ENCODE results near the gene IER2.
"Not testable (repeated sequence)": the region's sequence is repeated elsewhere in the genome, so short reads cannot be mapped to it uniquely, and the experiment has no call there.

The IER2 gene

DNA sequence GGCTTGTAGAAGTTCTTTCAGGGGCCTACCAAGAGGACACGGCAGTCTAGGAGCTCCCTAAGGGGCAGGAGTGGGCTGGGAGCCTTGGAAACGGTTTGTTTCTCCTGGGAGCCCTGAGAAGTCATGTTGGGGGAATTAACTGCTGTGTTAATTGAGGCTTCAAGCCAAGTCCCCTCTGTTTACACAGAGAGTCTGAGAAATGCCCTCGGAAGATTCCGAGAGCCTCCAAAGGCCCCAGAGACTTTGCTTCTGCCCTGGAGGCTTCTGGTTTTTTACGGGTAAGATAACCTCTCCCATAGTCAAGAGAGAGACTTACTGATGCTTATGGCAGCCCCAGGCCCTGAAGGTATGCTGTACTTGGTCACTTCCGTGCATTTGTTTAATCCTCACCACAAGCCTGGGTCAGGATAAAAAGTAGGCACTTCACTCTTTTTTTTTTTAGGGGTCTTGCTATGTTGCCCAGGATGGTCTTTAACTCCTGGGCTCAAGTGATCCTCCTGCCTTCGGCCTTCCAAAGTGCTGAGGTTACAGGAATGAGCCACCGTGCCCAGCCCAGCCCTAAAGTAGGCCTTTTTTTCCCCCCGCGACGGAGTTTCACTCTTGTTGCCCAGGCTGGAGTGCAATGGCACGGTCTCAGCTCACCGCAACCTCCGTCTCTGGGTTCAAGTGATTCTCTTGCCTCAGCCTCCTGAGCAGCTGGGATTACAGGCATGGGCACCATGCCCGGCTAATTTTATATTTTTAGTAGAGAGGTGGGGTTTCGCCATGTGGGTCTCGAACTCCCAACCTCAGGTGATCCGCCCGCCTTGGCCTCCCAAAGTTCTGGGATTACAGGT is 15.2 kb downstream of the IER2 start:
- DNase-seq = no peak

DNA sequence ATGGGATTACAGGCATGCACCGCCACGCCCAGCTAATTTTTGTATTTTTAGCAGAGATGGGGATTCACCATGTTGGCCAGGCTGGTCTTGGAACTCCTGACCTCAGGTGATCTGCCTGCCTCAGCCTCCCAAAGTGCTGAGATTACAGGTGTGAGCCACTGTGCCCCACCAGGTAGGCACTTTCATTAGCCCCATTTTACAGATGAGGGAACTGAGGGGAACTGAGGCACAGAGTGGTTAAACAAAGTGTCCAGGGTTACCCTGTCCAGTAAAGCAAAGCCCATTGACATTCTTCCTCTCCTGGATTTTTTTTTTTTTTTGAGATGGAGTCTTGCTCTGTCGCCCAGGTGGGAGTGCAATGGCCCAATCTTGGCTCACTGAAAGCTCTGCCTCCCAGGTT is 15.9 kb downstream of the IER2 start:
- DNase-seq = not testable (repeated sequence)

DNA sequence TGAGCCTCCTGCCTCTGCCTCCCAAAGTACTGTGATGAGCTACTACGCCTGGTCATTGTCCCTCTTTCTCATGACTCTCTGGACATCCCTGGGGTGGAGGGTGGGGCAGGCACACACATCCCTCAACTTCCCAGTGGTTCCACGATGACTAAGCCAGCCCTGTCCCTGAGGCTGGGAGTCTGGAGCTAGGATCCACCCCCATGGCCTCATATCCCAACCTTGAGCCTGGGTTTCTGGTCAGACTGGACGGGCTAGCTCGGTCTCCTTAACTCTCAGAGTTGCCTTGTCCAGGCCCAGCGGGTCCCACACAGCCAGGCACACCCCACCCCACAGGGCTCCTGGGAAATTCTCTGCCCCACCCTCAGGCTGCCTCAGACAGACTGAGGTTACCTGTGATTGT is 19.6 kb downstream of the IER2 start:
- no peak for DNase-seq

DNA sequence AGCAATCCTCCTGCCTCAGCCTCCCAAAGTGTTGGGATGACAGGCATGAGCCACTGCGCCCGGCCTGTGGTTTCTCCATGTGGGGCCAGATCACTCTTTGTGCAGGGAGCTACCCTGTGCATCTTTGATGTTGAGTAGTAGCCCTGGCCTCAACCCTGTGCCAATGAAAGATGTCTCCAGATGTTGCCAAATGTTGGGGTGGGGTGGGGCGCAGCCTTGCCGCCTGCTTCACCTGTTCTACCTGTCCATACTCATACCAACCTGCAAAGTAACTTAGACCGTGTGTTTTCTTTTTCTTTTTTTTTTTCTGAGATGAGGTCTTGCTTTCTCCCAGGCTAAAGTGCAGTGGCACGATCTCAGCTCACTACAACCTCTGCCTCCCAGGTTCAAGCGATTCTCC is 20.9 kb downstream of the IER2 start:
- DNase-seq = no peak

DNA sequence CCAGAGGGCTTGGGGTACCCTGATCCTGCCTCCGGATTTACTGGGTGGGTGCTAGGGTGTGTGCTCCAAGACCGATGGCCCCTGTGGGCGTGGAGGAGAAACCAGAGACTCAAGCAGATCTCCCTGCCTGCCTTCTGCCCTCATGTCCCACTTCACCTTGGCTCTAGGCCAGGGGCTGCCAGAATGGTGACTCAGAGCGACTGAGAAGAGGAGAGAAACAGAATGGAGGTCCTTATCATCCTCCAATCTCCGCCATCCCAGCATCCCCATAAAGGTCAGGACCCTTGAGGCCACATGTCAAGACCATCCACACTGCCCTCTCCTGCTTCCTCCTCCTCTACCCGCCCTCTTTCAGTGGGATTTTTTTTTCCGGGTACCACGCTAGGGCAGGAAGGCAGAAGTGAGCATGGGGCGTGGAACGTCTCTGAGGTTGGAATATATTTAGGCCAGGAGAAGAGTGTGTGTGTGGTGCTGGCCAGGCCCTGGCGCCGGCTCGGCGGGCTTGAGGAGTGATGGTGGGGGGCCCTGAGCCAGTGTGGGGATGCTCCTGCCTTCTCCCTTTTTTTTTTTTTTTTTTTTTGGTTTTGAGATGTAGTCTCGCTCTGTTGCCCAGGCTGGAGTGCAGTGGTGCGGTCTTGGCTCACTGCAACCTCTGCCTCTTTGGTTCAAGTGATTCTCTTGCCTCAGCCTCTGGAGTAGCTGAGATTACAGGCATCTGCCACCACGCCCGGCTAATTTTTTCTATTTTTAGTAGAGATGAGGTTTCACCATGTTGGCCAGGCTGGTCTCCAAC is 22.3 kb downstream of the IER2 start:
- no peak for DNase-seq

DNA sequence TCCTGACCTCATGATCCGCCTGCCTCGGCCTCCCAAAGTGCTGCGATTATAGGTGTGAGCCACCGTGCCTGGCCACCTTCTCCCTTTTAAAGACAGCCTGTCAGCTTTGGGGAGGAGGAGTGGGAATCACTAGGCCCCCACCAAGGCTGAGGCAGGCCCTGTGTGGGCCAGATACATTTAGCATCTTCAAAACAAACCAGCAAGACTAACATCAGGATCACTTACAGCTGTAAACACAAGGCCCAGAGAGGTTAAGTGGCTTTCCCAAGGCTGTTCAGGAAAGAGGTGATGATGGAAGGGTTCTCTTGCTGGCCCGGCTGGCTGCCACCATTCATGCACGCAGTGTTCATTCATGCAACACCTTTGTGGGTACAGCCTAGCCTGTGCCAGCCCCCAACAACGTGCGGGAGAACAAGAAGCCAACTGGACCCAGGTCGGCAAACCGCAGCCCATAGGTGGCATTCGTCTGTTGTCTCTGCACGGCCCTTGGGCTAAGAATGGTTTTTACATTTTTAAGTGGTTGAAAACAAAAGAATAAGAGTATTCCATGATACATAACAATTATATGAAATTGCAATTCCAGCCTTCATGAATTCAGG is 23.0 kb downstream of the IER2 start:
- DNase-seq = no peak

DNA sequence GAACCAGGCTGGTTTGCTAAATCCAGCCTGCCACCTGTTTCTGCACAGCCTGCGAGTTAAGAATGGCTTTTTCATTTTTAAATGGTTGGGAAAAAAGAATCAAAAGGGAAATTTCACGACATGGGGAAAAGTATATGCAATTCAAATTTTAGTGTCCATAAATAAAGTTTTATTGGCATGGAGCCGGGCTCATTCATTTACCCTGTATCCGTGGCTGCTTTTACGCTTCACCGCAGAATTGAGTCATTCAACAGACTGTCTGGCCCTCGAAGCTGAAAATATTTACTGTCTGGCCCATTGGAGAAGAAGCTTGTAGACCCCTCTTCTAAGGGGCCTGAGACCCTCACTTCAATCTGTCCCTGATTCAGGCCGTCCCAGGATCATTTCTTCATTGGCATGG is 26.1 kb downstream of the IER2 start:
- no peak for DNase-seq

DNA sequence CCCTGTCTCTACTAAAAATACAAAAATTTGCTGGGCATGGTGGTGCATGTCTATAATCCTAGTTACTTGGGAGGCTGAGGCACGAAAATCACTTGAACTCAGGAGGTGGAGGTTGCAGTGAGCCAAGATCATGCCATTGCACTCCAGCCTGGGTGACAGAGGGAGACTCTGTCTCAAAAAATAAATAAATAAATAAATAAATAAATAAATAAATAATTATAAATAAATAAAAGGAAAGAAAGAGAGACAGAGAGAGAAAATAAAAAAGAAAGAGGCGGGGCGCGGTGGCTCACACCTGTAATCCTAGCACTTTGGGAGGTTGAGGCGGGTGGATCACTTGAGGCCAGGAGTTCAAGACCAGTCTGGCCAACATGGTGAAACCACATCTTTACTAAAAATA is 27.4 kb downstream of the IER2 start:
- not testable (repeated sequence) for DNase-seq

DNA sequence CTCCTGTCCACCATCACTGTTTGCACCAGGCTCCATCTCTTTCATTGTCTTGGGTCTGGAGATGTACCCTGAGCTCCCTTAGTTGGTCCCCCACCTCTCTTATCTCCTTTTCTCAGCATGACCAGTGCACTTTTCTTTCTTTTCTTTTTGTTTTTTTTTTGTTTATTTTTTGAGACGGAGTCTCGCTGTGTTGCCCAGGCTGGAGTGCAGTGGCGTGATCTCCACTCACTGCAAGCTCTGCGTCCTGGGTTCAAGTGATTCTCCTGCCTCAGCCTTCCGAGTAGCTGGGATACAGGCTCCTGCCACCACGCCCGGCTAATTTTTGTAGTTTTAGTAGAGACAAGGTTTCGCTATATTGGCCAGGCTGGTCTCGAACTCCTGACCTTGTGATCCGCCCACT is 28.1 kb downstream of the IER2 start:
- DNase-seq = not testable (repeated sequence)

DNA sequence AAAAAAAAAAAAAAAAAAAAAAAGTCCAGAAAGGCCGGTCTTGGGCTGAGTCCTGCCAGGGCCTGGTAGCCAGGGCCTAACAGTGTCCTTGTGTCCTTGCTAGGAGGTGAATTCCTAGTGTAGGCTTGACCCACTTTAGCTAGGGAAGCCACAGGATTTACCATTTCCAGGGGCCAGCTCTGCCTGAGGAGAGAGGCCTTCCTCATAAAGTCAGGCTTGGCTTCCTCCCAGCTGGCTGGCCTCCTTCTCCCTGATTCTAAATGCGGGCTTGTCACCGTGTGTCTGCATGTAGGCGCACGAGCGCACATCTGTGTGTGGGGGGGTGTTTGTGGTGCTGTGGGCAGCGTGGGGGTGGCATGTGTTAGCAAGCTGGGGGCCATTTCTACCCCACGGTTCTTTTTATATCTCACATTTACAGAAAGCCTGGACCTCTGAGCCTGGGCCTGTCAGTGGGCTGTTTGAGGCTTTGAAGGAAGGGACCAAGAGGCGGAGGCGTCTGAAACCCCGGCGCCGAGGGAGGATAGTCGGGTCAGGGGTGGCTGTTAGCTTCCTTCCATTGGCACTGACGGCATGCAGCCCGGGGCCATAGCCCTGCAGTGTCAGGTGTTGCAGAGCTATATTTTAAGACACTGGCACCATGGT is 31.7 kb downstream of the IER2 start:
- DNase-seq = no peak

DNA sequence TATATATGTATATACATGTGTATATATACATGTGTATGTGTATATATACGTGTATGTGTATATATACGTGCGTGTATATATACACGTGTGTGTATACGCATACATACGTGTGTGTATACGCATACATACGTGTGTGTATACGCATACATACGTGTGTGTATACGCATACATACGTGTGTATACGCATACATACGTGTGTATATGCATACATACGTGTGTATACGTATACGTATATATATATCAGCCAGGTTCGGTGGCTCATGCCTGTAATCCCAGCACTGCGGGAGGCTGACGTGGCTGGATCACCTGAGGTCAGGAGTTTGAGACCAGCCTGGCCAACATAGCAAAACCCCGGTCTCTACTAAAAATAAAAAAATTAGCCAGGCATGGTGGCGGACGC is 34.7 kb downstream of the IER2 start:
- DNase-seq = not testable (repeated sequence)

DNA sequence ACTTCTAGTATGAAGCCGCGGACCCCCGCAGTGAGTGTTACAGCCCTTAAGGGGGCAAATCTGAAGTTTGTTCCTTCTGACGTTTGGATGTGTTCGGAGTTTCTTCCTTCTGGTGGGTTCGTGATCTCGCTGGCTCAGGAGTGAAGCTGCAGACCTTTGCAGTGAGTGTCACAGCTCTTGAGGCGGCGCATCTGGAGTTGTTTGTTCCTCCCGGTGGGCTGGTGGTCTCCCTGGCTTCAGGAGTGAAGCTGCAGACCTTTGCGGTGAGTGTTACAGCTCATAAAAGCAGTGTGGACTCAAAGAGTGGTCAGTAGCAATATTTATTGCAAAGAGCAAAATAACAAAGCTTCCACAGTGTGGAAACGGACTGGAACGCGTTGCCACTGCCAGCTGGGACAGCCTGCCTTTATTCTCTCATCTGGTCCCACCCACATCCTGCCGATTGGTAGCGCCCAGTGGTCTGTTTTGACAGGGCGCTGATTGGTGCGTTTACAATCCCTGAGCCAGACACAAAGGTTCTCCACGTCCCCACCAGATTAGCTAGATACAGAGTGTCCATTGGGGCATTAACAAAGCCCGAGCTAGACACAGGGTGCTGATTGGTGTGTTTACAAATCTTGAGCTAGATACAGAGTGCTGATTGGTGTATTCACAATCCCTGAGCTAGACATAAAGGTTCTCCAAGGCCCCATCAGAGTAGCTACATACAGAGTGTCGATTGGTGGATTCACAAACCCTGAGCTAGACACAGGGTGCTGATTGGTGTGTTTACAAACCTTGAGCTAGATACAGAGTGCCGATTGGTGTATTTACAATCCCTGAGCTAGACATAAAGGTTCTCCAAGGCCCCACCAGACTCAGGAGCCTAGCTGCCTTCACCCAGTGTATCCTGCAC is 35.8 kb downstream of the IER2 start:
- DNase-seq = not testable (repeated sequence)

DNA sequence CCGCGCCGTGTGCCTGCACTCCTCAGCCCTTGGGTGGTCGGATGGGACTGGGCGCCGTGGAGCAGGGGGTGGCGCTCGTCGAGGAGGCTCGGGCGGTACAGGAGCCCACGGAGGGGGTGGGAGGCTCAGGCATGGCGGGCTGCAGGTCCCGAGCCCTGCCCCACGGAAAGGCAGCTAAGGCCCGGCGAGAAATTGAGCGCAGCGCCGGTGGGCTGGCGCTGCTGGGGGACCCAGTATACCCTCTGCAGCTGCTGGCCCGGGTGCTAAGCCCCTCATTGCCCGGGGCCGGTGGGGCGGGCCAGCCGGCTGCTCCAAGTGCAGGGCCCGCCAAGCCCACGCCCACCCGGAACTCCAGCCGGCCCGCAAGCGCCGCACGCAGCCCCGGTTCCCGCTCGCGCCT is 36.5 kb downstream of the IER2 start:
- DNase-seq = not testable (repeated sequence)

DNA sequence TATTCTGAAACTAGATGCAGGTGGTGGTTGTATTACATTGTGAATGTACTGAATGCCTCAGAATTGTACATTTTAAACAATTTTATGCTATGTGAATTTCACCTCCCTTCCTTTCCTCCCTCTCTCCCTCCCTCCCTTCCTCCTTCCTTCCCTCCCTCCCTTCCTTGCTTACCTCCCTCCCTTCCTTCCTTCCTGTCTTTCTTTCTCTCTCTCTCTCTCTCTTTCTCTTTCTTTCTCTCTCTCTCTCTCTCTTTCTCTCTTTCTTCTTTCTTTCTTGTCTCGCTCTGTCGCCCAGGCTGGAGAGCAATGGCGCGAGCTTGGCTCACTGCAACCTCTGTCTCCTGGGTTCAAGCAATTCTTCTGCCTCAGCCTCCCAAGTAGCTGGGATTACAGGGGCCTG is 37.2 kb downstream of the IER2 start:
- DNase-seq = no peak

DNA sequence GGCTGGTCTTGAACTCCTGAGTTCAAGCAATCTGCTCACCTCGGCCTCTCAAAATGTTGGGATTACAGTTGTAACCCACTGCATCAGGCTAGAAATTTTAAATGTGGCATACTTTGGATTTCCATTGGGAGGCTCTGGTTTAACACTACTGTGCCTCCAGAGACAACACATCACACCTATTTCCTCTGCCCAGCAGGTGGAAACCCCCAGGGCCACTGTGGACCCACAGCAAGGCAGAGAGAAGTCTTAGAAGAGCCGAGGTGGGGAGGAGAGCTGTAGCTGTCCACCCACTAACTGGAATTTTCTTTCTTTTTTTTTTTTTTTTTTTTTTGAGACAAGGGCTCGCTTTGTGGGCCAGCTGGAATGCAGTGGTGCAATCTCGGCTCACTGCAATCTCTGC is 39.4 kb downstream of the IER2 start:
- no peak for DNase-seq

DNA sequence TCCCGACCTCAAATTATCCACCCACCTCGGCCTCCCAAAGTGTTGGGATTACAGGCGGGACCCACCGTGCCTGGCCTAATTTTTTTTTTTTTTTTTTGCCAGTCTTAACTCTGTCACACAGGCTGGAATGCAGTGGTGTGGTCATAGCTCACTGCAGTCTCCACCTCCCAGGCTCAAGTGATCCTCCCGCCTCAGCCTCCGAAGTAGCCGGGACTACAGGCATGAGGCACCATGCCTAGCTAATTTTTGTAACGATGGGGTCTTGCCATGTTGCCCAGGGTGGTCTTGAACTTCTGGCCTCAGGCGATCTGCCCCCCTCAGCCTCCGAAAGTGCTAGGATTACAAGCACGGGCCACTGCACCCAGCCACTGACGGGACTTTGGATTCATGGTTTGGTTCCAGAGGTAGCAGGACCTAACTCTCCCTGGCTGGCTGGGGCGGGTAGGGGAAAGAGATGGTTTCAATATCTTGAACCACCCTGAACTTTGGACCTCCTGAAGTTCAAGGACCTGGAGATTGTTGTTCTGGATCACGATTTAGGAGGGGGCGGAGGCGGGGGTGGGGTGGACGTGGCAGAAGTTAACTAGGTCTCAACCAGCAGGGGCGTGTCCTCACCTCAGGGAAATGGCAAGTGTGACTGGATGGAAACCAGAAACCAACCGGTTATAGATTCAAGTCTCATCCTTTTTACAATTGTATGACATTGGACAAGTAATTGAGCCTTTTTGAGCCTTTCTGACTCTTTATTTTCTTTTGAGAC is 40.8 kb downstream of the IER2 start:
- no peak for DNase-seq

DNA sequence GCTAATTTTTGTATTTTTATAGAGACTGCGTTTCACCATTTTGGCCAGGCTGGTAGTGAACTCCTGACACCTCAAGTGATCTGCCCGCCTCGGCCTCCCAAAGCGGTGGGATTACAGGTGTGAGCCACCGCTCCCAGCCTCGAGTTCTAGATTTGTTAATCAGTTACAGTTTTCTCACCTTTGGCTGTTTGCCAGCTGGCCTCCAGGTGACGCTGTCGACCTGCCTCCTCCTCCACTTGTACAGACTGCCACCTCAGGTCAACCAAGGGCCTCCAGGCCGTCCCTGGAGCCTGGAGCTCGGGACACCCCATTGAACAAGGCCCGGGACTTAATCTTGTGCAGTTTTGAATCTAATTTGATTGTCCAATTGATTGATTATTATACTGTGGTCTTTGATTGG is 45.5 kb downstream of the IER2 start:
- no peak for DNase-seq

DNA sequence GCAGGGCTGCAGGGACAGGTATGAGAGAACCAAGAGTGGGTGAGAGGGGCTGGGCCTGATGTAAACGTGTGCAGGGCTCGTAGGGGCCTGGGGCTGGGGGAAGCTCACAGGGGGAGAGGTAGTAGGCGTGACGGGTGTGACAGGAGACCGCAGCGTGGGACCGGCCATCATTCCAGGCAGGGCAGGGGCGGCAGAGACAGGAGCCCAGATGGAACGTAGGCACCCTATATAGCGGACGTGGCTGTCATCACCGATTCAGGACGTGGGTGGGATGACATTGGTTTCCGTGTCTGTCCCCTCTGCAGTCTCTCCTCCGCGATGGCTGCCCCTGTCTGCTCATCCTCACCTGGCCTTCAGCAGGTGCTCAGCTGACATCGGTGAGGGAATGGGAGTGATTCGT is 48.4 kb downstream of the IER2 start:
- DNase-seq = no peak

DNA sequence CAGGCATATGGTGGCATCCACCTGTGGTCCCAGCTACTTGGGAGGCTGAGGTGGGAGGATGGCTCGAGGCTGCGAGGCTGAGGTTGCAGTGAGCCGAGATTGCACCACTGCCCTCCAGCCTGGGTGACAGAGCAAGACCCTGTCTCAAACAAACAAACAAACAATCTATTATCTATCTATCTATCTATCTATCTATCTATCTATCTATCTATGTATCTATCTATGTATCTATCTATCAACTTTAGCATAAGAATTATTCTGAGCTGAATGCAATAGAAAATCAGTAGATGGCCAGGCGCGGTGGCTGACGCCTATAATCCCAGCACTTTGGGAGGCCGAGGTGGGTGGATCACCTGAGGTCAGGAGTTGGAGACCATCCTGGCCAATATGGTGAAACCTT is 51.9 kb downstream of the IER2 start:
- not testable (repeated sequence) for DNase-seq
